GM12878 (cell line): Measurements from ENCODE around the gene MARCHF10. TPM values are rescaled to one million over a fixed set of nuclear protein-coding genes. Genes with fewer than 3 reads are reported as not detected.

Experiments used
- ATAC-seq: fragments of 200-7000 bp; cut with Tn5 transposase; 3 replicates; pipeline ENCODE4 v1.9.1; 2020; ENCODE audit warnings: mild to moderate bottlenecking, moderate library complexity
- BruUV-seq: library from RNA; stranded (reverse); fragments of 400-500 nt; replicated peaks from 2 replicates; lab custom pipeline; 2021; lab: Mats Ljungman, UMichigan
- CTCF ChIA-PET: fragments of 300-600 bp; sonication (Branson Sonifier 250); formaldehyde crosslinking; extraction: SDS; loops from one replicate; lab custom pipeline; 2021; ENCODE audit warnings: inconsistent platforms; lab: Yijun Ruan, JAX
- POLR2A ChIA-PET: fragments of 350-600 bp; formaldehyde crosslinking; extraction: SDS; loops from one replicate; lab custom pipeline; 2021; ENCODE audit warnings: inconsistent platforms; lab: Charles Lee
- RAD21 ChIA-PET: fragments of 300-600 bp; sonication (Branson Sonifier 250); formaldehyde crosslinking; loops from one replicate; lab custom pipeline; 2023; ENCODE audit warnings: antibody characterized with exemption; ENCODE audit not compliant: unreplicated experiment; lab: Charles Lee
- SMC1A ChIA-PET: fragments of 300-600 bp; sonication (Branson Sonifier 250); formaldehyde crosslinking; loops from one replicate; lab custom pipeline; 2023; ENCODE audit not compliant: unreplicated experiment, uncharacterized antibody; lab: Charles Lee
- DNase-seq: peaks from one replicate; pipeline ENCODE4 v3.0.0-alpha.2; 2011; ENCODE audit warnings: low read depth, low spot score
- FAIRE-seq: peaks from 3 replicates; lab custom pipeline; 2011; peaks lifted over from hg19 to GRCh38; lab: Jason Lieb, UNC
- H2AFZ ChIP-seq: 2 replicates; pipeline ENCODE4 v1.6.0; 2011; ENCODE audit warnings: low read depth, low read length, control low read depth; ENCODE audit not compliant: control insufficient read depth
- H3K27ac ChIP-seq: 2 replicates; pipeline ENCODE4 v1.5.1; 2011; ENCODE audit warnings: control low read depth; ENCODE audit not compliant: control insufficient read depth, insufficient read depth
- H3K27me3 ChIP-seq, 2 experiments: replicated peaks in 1 of 2; 2 replicates each; pipeline versions ENCODE4 v1.6.0 to v1.6.1; 2011; ENCODE audit warnings: low read length in 1 of 2; ENCODE audit not compliant: control insufficient read depth in 2 of 2, insufficient read depth in 2 of 2
- H3K36me3 ChIP-seq, 2 experiments: 2 replicates each; pipeline ENCODE4 v1.5.1; 2011; ENCODE audit warnings: low read length in 1 of 2; ENCODE audit not compliant: control insufficient read depth in 2 of 2, insufficient read depth in 2 of 2
- H3K4me1 ChIP-seq: 2 replicates; pipeline ENCODE4 v1.6.1; 2011; ENCODE audit warnings: mild to moderate bottlenecking, low read length, moderate library complexity, mixed read lengths; ENCODE audit not compliant: control insufficient read depth, insufficient read depth
- H3K4me2 ChIP-seq: 2 replicates; pipeline ENCODE4 v1.6.0; 2011; ENCODE audit warnings: control low read depth; ENCODE audit not compliant: control insufficient read depth, insufficient read depth
- H3K4me3 ChIP-seq: fragments of 200-600 bp; sonication (generic); 2 replicates; pipeline ENCODE4 v1.5.1; 2016
- H3K79me2 ChIP-seq: 2 replicates; pipeline ENCODE4 v1.6.0; 2011; ENCODE audit warnings: low read length; ENCODE audit not compliant: control insufficient read depth, insufficient read depth
- H3K9ac ChIP-seq: 2 replicates; pipeline ENCODE4 v1.8.0; 2011; ENCODE audit warnings: low read length, control low read depth, mixed read lengths; ENCODE audit not compliant: control insufficient read depth, insufficient read depth
- H3K9me3 ChIP-seq: replicated peaks from 3 replicates; pipeline ENCODE4 v1.5.1; 2011; ENCODE audit warnings: mild to moderate bottlenecking, low read length; ENCODE audit not compliant: control insufficient read depth, insufficient read depth
- H4K20me1 ChIP-seq: 2 replicates; pipeline ENCODE4 v1.6.0; 2011; ENCODE audit not compliant: control insufficient read depth, insufficient read depth
- BMI1 ChIP-seq: fragments of 450-650 bp; IDR thresholded peaks from 2 replicates; pipeline ENCODE4 v1.6.1; 2016; ENCODE audit warnings: mild to moderate bottlenecking, moderate library complexity, borderline replicate concordance
- BRCA1 ChIP-seq: IDR thresholded peaks from 2 replicates; pipeline ENCODE4 v1.6.1; 2011; ENCODE audit warnings: low read depth, low read length, improper control_type of control experiment
- ESRRA ChIP-seq: IDR thresholded peaks from 2 replicates; pipeline ENCODE4 v1.6.1; 2012; ENCODE audit warnings: mild to moderate bottlenecking, low read length, improper control_type of control experiment
- FOXM1 ChIP-seq: IDR thresholded peaks from 2 replicates; pipeline ENCODE4 v1.6.1; 2012; ENCODE audit warnings: low read depth, mild to moderate bottlenecking, inconsistent platforms, low read length, moderate library complexity
- GATAD2B ChIP-seq: fragments of 450-650 bp; conservative IDR thresholded peaks from 2 replicates; pipeline ENCODE4 v1.6.1; 2017; ENCODE audit warnings: low read depth, mild to moderate bottlenecking, moderate library complexity
- LARP7 ChIP-seq: fragments of 450-650 bp; IDR thresholded peaks from 2 replicates; pipeline ENCODE4 v1.6.1; 2017; ENCODE audit warnings: mild to moderate bottlenecking
- MTA2 ChIP-seq: fragments of 450-650 bp; IDR thresholded peaks from 2 replicates; pipeline ENCODE4 v1.6.1; 2016; ENCODE audit warnings: low read depth, mild to moderate bottlenecking, moderate library complexity
- RCOR1 ChIP-seq: conservative IDR thresholded peaks from 2 replicates; pipeline ENCODE4 v1.6.1; 2012; ENCODE audit warnings: low read depth, low read length, improper control_type of control experiment
- SIN3A ChIP-seq: IDR thresholded peaks from 2 replicates; pipeline ENCODE4 v1.6.1; 2012; ENCODE audit warnings: low read depth, low read length, improper control_type of control experiment
- STAT1 ChIP-seq: fragments of 450-650 bp; conservative IDR thresholded peaks from 2 replicates; pipeline ENCODE4 v1.6.1; 2014; ENCODE audit warnings: antibody characterized with exemption, mild to moderate bottlenecking
- WGBS: methylation state at CpG from one replicate; pipeline ENCODE4 v1.1.6; 2016; ENCODE audit warnings: low lambda C conversion rate; ENCODE audit not compliant: insufficient replicate concordance, insufficient coverage; ENCODE audit errors: missing lambda C conversion rate; 5-methylcytosine and 5-hydroxymethylcytosine counted together
- in situ Hi-C: fragments of 300-500 bp; cut with MboI; formaldehyde crosslinking; loops from 9 replicates; pipeline ENCODE4 v1.14.3; 2018; ENCODE audit warnings: mixed read lengths
- intact Hi-C: fragments of 100-400 bp; cut with micrococcal nuclease; formaldehyde crosslinking; loops from one replicate; pipeline ENCODE4 v1.14.2; 2022; ENCODE audit not compliant: unreplicated experiment
- polyA plus RNA-seq, 11 experiments: library from polyadenylated mRNA; depleted of rRNA in 4 of 11; unstranded in 6 of 11; stranded (reverse) in 5 of 11; fragments of >200 nt; fragmentation: Nextera tagmentation in 4 of 11; fragmentation: Illumina TruSeq in 1 of 11; extraction: Ambion mirVana in 4 of 11; extraction: Trizol in 1 of 11; gene quantifications; 1 replicate in 1 of 11; 2 replicates in 10 of 11; pipeline versions ENCODE4 v1.2.1 to v1.2.3, GENCODE V29; 2011 to 2016; ENCODE audit warnings: inconsistent platforms in 2 of 11, missing spikeins in 2 of 11, low read depth in 1 of 11
- total RNA-seq, 4 experiments: library from RNA; depleted of rRNA in 3 of 4; stranded (reverse); fragments of >200 nt in 3 of 4; fragmentation: Illumina TruSeq in 1 of 4; extraction: Trizol in 1 of 4; gene quantifications; 2 replicates each; pipeline versions ENCODE4 v1.2.1 to v1.2.3, GENCODE V29; 2013 to 2021
- TF ChIP-seq, protein P1 (sequence below), 3 experiments: IDR thresholded peaks in 2 of 3; conservative IDR thresholded peaks in 1 of 3; 2 replicates each; pipeline ENCODE4 v1.5.1; 2011; ENCODE audit warnings: low read depth in 3 of 3, low read length in 3 of 3, mild to moderate bottlenecking in 3 of 3, control low read depth in 2 of 3, moderate library complexity in 2 of 3, inconsistent platforms in 1 of 3, mixed read lengths in 1 of 3; ENCODE audit not compliant: control insufficient read depth in 2 of 3, insufficient read depth in 1 of 3; ENCODE audit errors: extremely low read depth in 1 of 3

The MARCHF10 gene
- total and polyA plus RNA-seq, 10 of the 15 experiments (the other 5 are each of a cell fraction or from before 2014, with no cell fraction given): 0.11 to 0.24 TPM; not detected in 8

DNA sequence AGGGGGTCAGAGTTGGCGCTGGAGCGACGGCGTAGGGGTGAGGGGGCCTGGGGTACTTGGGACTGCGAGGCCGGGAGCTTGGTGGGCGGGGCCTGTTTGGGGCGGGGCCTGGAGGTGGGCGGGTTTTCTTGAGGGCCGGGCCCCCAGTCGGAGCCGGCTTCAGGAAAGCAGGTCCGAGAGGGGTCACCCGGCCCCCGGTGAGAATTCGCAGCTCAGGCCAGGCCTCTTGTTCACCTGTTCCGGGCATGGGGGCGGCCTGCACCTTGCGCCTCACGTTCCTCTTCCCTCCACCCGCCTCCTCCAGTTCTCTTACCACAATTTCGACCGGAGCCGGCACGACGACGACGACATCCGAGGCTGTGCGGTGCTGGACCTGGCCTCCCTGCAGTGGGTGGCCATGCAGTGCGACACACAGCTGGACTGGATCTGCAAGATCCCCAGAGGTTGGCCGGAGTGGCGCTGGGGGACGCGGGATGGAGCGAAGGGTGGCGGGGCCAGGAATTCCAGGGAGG lies 128.2 kb downstream of the MARCHF10 start:
- DNase-seq: no peak
- BruUV-seq: no TSS peak
- Histone ChIP-seq H3K9me3 (no peaks in the 10 kb centered on the region), H3K27ac (no peak overlapping the region), H2AFZ (no peak overlapping the region), H4K20me1 (no peaks in the 10 kb centered on the region), H3K4me2 (no peak overlapping the region), H3K27me3 (no peaks in the 10 kb centered on the region), H3K79me2 (no peaks in the 10 kb centered on the region), H3K4me3 (no peak overlapping the region), H3K9ac (no peak overlapping the region), H3K36me3 (no peaks in the 10 kb centered on the region), H3K4me1 (no peaks in the 10 kb centered on the region)
- intact Hi-C loops: no loop called here
- POLR2A ChIA-PET: no interaction called here
- WGBS: 92% methylated on average over 28 of the region's 37 CpGs
- in situ Hi-C loops: no loop called here
- SMC1A ChIA-PET: no interaction called here
- no peak for FAIRE-seq
- CTCF ChIA-PET: no interaction called here
- RAD21 ChIA-PET: no interaction called here
- TF ChIP-seq, protein P1, sequence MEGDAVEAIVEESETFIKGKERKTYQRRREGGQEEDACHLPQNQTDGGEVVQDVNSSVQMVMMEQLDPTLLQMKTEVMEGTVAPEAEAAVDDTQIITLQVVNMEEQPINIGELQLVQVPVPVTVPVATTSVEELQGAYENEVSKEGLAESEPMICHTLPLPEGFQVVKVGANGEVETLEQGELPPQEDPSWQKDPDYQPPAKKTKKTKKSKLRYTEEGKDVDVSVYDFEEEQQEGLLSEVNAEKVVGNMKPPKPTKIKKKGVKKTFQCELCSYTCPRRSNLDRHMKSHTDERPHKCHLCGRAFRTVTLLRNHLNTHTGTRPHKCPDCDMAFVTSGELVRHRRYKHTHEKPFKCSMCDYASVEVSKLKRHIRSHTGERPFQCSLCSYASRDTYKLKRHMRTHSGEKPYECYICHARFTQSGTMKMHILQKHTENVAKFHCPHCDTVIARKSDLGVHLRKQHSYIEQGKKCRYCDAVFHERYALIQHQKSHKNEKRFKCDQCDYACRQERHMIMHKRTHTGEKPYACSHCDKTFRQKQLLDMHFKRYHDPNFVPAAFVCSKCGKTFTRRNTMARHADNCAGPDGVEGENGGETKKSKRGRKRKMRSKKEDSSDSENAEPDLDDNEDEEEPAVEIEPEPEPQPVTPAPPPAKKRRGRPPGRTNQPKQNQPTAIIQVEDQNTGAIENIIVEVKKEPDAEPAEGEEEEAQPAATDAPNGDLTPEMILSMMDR (IDR thresholded peaks at IDR 0.05 in 2 of 3, conservative IDR thresholded peaks at IDR 0.05 in 1 of 3; ENCODE audit: control insufficient read depth in 2 of 3, extremely low read depth in 1 of 3, insufficient read depth in 1 of 3, low read depth in 3 of 3, low read length in 3 of 3): no peak
- TF ChIP-seq LARP7 (no peak), RCOR1 (no peak), BMI1 (no peak), SIN3A (no peak), BRCA1 (no peak), GATAD2B (no peak), FOXM1 (no peak), ESRRA (no peak), MTA2 (no peak), STAT1 (no peak)
- no peak for ATAC-seq
